ENCODE measurements around the gene PSMD3.

DNA sequence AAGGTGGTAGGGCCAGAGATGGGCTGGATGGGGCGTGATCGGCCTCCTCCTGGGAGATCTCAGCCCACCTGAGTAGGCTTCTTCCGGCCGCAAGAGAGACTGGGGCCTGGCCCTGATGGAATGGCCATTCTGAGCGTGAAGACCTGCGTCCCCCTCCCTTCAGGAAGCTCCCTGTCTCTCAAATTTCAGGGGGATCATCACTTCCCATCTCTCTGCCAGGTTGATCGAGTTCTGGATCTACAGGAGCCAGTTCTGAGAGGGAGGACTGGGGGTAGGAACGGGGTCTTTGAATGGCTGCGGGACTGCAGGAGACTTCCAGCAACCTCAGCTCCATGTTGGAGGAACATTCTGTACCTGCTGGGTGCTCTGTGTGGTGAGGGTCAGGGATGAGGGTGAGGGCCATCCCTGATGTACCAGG, 27.1 kb upstream of the PSMD3 start:
- TF ChIP-seq POLR2A (IDR thresholded peaks at IDR 0.05) (peak; percentile 21), EP300 (IDR thresholded peaks at IDR 0.05) (no peak)
- TF ChIP-seq, protein P1, sequence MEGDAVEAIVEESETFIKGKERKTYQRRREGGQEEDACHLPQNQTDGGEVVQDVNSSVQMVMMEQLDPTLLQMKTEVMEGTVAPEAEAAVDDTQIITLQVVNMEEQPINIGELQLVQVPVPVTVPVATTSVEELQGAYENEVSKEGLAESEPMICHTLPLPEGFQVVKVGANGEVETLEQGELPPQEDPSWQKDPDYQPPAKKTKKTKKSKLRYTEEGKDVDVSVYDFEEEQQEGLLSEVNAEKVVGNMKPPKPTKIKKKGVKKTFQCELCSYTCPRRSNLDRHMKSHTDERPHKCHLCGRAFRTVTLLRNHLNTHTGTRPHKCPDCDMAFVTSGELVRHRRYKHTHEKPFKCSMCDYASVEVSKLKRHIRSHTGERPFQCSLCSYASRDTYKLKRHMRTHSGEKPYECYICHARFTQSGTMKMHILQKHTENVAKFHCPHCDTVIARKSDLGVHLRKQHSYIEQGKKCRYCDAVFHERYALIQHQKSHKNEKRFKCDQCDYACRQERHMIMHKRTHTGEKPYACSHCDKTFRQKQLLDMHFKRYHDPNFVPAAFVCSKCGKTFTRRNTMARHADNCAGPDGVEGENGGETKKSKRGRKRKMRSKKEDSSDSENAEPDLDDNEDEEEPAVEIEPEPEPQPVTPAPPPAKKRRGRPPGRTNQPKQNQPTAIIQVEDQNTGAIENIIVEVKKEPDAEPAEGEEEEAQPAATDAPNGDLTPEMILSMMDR (IDR thresholded peaks at IDR 0.05) = no peak
